IPS-18a (cell line): ENCODE data around the gene LAMP1.
"Not testable (repeated sequence)": the region's sequence is repeated elsewhere in the genome, so short reads cannot be mapped to it uniquely, and the experiment has no call there.

Source experiments
- H3K27ac ChIP-seq: one replicate; pipeline ENCODE4 v1.5.1; 2013; ENCODE audit warnings: low read length
- H3K27me3 ChIP-seq: one replicate; pipeline ENCODE4 v1.6.1; 2013; ENCODE audit warnings: mild to moderate bottlenecking, low read length; ENCODE audit not compliant: control insufficient read depth, insufficient read depth
- H3K36me3 ChIP-seq: one replicate; pipeline ENCODE4 v1.6.1; 2013; ENCODE audit warnings: low read depth, low read length; ENCODE audit not compliant: control insufficient read depth
- H3K4me1 ChIP-seq: one replicate; pipeline ENCODE4 v1.6.1; 2013; ENCODE audit warnings: low read depth, low read length; ENCODE audit not compliant: control insufficient read depth
- H3K4me3 ChIP-seq: one replicate; pipeline ENCODE4 v1.5.1; 2013; ENCODE audit warnings: low read length
- H3K9ac ChIP-seq: one replicate; pipeline ENCODE4 v1.6.1; 2013; ENCODE audit warnings: mild to moderate bottlenecking, low read length, moderate library complexity
- H3K9me3 ChIP-seq: one replicate; pipeline ENCODE4 v1.6.1; 2013; ENCODE audit warnings: low read depth, low read length; ENCODE audit not compliant: control insufficient read depth

The LAMP1 gene

DNA sequence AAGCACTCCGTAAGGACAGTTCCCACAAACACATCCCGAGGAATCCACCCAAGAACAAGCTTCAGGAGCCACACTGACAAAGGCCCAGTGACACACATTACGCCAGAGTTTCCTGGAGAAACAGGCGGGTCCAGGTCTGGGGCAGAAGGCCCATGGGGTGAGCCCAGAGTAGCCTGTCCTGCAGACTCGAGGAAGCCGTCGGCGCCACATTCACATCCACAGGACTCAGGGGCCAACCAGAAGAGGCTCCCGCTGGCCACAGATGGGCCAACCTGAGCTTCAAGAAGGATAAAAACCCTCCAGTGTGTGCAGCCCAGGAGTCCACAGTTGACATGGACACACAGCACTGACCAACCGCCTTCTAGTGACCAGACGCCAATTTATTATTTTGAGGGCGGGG is 35.6 kb downstream of the LAMP1 start:
- H3K9ac ChIP-seq: no peak overlapping the region
- H3K9me3 ChIP-seq: no peaks in the 10 kb centered on the region
- peaks cover 3% of the 10 kb centered on the region for H3K36me3 ChIP-seq
- H3K27ac ChIP-seq: no peak overlapping the region
- no peak overlapping the region for H3K4me3 ChIP-seq
- no peaks in the 10 kb centered on the region for H3K4me1 ChIP-seq
- H3K27me3 ChIP-seq: no peaks in the 10 kb centered on the region

DNA sequence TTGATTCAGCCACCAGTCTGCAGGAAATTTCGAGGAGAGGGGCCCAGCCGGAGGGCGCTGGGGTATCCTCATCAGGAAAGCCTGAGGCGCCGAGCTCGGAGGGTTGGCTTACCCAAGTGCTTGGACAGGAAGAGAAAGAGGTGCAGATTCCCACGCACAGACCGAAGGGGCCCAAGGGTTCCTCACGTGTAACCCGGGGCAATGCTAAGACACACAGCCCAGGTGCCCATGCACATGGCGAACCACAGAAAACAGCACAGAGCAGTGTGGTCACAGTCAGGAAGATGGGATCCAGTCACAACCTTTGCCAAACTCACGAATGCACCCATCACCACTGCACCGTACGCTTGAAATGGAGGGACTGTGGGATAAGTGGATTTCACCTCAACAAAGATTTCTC is 36.0 kb downstream of the LAMP1 start:
- H3K27ac ChIP-seq: no peak overlapping the region
- H3K4me3 ChIP-seq: no peak overlapping the region
- H3K36me3 ChIP-seq: peaks cover 3% of the 10 kb centered on the region

DNA sequence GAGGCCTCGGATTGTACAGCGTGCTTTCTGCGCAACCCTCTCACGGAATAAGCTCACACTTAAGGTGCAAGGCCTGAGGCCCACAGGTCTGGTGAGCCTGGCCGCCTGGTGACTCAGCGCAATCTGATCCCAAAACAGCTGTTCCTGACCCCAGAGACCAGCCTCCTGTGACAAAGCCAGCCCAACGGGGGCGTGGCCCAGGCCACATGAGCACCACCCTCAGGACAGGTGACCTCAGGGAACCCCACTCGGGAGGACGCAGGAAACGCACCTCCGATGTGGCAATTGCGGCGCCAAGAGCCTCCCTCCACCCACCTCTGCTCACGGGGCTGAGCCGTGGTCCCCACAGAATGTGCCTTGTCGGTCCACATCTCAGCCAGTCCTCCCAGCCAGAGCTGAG is 40.5 kb downstream of the LAMP1 start:
- Histone ChIP-seq H3K27ac (no peak overlapping the region), H3K9ac (no peak overlapping the region), H3K4me1 (no peaks in the 10 kb centered on the region), H3K4me3 (no peak overlapping the region), H3K9me3 (no peaks in the 10 kb centered on the region), H3K27me3 (no peaks in the 10 kb centered on the region), H3K36me3 (peaks cover 7% of the 10 kb centered on the region)

More for the DNA sequence above, 36.0 kb downstream of the LAMP1 start:
- Histone ChIP-seq H3K27me3 (no peaks in the 10 kb centered on the region), H3K9ac (no peak overlapping the region), H3K4me1 (no peaks in the 10 kb centered on the region), H3K9me3 (no peaks in the 10 kb centered on the region)

DNA sequence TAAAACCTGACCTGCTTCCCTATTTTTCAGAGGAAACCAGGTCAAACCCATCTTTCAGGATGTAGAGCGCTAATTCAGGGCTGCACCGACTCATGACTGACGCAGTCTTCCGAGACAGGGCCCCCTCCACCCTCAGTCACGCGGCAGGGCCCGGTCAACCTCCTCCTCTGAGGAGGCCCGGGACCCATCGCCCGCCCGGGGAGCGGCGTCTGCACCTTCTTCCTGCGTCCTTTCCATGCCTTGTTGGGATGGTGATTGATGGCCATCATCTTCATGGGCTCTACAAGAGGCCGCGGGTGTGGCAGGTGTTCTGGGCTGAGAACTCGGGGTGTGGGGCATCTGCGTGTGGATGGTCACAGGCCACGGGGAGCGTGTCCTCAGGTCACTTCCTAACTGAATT is 40.9 kb downstream of the LAMP1 start:
- no peaks in the 10 kb centered on the region for H3K9me3 ChIP-seq
- H3K4me3 ChIP-seq: no peak overlapping the region
- no peak overlapping the region for H3K9ac ChIP-seq
- peaks cover 11% of the 10 kb centered on the region for H3K36me3 ChIP-seq
- H3K27me3 ChIP-seq: no peaks in the 10 kb centered on the region
- no peak overlapping the region for H3K27ac ChIP-seq
- no peaks in the 10 kb centered on the region for H3K4me1 ChIP-seq

DNA sequence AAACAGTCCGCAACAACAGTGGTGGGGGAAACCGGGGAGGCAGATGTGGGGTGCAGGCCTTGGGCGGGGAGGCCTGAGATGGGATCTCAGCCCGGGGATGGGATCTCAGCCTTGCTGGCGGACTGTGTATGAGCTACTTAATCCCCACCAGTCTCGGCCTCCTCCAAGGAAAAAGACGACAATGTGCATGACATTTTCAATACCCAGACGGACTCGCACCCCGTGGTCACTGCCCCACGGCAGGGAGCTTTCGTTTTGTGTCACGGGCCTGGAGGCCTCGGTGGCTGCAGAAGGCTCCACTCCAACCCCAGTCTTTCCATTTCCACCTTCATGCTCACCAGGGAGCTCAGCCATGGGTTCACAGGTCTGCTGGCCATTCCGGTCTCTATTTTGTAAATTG is 41.4 kb downstream of the LAMP1 start:
- Histone ChIP-seq H3K4me1 (no peaks in the 10 kb centered on the region), H3K9me3 (no peaks in the 10 kb centered on the region), H3K36me3 (peaks cover 16% of the 10 kb centered on the region), H3K27ac (no peak overlapping the region), H3K27me3 (no peaks in the 10 kb centered on the region), H3K9ac (no peak overlapping the region), H3K4me3 (no peak overlapping the region)

DNA sequence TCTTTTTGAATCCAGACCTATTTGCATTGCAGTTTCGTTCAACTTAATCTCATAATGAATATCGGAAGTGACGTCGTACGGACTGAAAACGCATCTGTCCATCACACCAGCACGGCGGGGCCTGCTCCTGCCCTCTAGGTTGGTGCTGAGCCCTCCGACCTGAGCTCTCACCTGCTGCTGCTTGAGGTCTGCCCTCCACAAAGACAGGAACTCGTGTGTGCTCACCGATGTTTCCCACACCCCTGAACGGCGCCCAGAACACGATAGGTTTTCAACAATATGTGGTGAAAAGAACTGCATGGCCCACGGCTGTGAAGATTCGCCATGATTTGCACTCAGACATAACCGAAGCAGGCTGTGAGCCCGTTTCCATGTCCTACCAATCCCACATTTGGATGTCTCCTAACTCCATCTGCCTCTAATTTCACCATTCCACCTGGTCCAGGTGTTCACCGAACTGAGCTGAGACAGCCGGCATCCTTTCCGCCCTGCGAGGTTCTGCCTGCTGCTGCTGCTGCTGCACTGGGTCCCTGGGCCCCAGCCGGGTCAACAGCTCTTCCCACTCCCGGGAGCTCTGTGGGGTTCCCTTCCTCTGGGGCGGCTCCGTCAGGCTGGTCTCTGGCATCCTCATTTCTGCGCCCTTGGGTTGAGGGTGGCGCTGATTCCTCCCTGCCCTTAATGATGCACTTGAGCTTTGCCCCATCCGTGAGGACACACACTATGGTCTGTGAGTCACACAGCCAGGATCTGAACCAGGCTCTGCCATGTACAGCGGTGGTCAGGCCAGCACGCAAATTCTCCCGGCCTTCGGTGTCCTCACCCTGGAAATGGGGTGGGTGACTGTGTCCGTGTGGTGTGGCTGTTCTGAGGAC is 46.0 kb downstream of the LAMP1 start:
- Histone ChIP-seq H3K9me3 (peaks cover 4% of the 10 kb centered on the region), H3K9ac (no peak overlapping the region), H3K27ac (no peak overlapping the region), H3K4me1 (no peaks in the 10 kb centered on the region), H3K27me3 (no peaks in the 10 kb centered on the region), H3K4me3 (no peak overlapping the region), H3K36me3 (peaks cover 30% of the 10 kb centered on the region)

DNA sequence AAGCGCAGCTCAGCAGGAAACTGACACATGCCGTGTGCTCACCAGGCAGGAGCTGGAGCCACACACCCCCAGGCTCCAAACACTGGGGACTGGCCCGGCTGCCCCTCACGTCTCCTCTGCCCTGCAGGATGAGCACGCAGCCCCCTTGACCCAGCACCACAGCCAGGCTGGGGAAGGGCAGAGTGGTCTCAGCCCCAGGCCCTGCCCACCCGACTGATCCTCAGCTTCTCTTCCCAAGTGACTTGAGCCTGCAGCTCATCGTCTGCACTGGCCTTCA is 46.6 kb downstream of the LAMP1 start:
- Histone ChIP-seq H3K4me1 (no peaks in the 10 kb centered on the region), H3K27me3 (no peaks in the 10 kb centered on the region), H3K9me3 (peaks cover 5% of the 10 kb centered on the region), H3K9ac (no peak overlapping the region), H3K27ac (no peak overlapping the region), H3K36me3 (peaks cover 36% of the 10 kb centered on the region), H3K4me3 (no peak overlapping the region)

DNA sequence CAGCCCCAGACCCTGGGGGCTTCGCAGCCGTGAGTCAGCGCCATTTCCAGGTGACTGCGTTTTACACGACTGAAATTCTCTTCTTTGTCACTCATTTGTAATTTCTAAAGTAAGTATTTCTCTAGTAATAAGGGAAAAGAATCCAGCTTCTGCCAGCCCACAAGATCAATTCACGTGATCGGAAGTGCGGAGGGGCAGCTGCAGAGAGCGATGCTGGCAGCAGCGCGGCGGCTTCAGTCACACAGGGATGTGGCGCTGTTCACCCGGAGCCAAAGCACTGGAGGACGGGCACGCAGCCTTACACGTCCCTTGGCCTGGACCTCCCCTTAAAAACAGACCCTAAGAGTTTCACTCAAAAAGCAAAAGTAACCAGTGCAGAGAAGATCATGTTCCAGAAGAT is 48.4 kb downstream of the LAMP1 start:
- Histone ChIP-seq H3K36me3 (peaks cover 54% of the 10 kb centered on the region), H3K9ac (no peak overlapping the region), H3K4me1 (no peaks in the 10 kb centered on the region), H3K9me3 (peaks cover 5% of the 10 kb centered on the region), H3K4me3 (no peak overlapping the region), H3K27ac (no peak overlapping the region), H3K27me3 (no peaks in the 10 kb centered on the region)

DNA sequence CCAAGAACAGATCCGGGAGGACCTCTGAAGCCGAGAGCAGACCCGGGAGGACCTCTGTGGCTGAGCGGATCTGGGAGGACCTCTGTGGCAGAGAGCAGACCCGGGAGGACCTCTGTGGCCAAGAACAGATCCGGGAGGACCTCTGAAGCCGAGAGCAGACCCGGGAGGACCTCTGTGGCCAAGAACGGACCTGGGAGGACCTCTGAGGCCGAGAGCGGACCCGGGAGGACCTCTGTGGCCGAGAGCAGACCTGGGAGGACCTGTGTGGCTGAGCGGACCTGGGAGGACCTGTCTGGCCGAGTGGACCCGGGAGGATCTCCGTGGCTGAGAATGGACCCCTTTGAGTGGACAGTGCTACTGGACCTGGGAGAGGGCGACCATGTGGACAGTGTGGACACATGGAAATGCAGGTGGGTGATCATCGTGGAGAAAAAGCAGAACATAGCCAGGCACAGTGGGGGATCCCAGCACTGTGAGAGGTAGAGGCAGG is 50.7 kb downstream of the LAMP1 start:
- H3K27me3 ChIP-seq, H3K9me3 ChIP-seq, H3K4me3 ChIP-seq, H3K9ac ChIP-seq, H3K27ac ChIP-seq, H3K4me1 ChIP-seq: not testable (repeated sequence)
- peaks cover 51% of the 10 kb centered on the region for H3K36me3 ChIP-seq

DNA sequence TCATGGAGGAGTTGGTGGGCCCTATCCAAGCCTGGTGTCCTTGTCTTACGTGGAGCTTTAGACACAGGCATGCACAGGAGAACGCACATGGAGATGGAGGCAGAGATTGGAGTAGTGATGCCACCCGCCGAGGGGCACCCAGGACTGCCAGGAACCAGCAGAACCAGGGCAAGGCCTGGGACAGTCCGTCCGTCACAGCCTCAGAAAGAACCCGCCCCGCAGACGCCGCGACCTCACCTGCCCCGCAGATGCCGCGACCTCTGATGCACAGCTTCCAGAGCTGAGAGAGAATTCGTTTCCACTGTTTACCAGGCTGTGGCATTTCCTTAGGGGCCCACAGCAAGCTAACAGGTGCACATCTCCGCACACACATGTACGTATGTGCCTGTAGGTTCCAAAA is 51.6 kb downstream of the LAMP1 start:
- peaks cover 48% of the 10 kb centered on the region for H3K36me3 ChIP-seq

DNA sequence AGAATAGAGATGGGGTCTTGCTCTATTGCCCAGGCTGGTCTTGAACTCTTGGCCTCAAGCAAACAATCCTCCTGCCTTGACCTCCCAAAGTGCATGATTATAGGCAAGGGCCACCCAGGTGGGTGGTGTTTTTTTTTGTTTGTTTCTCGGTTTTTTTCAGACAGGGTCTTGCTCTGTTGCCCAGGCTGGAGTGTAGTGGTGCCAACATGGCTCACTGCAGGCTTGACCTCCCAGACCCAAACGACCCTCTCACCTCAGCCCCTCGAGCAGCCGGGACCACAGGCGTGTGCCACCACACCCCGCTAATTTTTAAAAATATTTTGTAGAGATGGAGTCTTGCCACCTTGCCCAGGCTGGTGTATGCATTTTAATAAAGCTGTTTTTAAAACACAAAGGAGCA is 52.0 kb downstream of the LAMP1 start:
- no peaks in the 10 kb centered on the region for H3K4me1 ChIP-seq
- H3K27me3 ChIP-seq: no peaks in the 10 kb centered on the region
- no peak overlapping the region for H3K27ac ChIP-seq
- H3K36me3 ChIP-seq: peaks cover 49% of the 10 kb centered on the region
- H3K4me3 ChIP-seq: no peak overlapping the region
- H3K9me3 ChIP-seq: peaks cover 5% of the 10 kb centered on the region
- no peak overlapping the region for H3K9ac ChIP-seq

More for the DNA sequence above, 51.6 kb downstream of the LAMP1 start:
- Histone ChIP-seq H3K4me1 (no peaks in the 10 kb centered on the region), H3K9ac (no peak overlapping the region), H3K27ac (no peak overlapping the region), H3K4me3 (no peak overlapping the region), H3K9me3 (peaks cover 5% of the 10 kb centered on the region), H3K27me3 (no peaks in the 10 kb centered on the region)

DNA sequence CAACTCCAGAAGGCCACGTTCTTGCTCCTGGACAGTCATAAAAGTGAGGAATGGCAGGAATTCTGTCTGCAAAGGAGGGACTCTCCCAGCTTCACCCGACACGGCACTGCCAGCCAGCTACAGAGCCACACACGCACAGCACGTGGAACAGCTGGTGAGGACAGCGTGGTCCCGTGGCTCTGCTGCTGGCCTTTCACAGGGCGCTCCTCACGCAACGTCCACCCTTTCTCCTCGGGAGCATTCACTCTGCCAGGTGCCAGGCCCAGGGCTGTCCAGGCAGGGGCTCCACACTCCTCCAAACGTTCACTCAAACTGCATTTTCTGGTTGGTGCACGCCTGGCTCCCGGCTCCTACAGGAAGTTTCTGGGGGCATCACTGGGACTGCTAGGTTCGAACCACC is 52.5 kb downstream of the LAMP1 start:
- no peaks in the 10 kb centered on the region for H3K4me1 ChIP-seq
- peaks cover 5% of the 10 kb centered on the region for H3K9me3 ChIP-seq
- H3K9ac ChIP-seq: no peak overlapping the region
- H3K27me3 ChIP-seq: no peaks in the 10 kb centered on the region
- H3K4me3 ChIP-seq: no peak overlapping the region
- no peak overlapping the region for H3K27ac ChIP-seq
- peaks cover 46% of the 10 kb centered on the region for H3K36me3 ChIP-seq
